Fibroblast of lung (primary cell): ENCODE results near the gene SYS1. TPM values are rescaled to one million over a fixed set of nuclear protein-coding genes. Genes with fewer than 3 reads are reported as not detected.

Experiments
- DNase-seq, 2 donors: peaks; one replicate each; pipeline versions ENCODE4 v3.0.0 to v3.0.0-alpha.2; 2010; ENCODE audit warnings: low read depth in 2 of 2
- H2AFZ ChIP-seq: 2 replicates; pipeline ENCODE4 v1.5.1; 2012; ENCODE audit warnings: low read length, control low read depth, inconsistent platforms
- H3K27ac ChIP-seq: 2 replicates; pipeline ENCODE4 v1.5.1; 2011; ENCODE audit warnings: low read length, control low read depth; ENCODE audit not compliant: insufficient read depth
- H3K27me3 ChIP-seq: 2 replicates; pipeline ENCODE4 v1.5.1; 2011; ENCODE audit warnings: mild to moderate bottlenecking, low read length; ENCODE audit not compliant: control insufficient read depth, insufficient read depth
- H3K36me3 ChIP-seq: 2 replicates; pipeline ENCODE4 v1.5.1; 2011; ENCODE audit warnings: low read length; ENCODE audit not compliant: control insufficient read depth, insufficient read depth
- H3K4me1 ChIP-seq: 2 replicates; pipeline ENCODE4 v1.5.1; 2011; ENCODE audit warnings: low read length; ENCODE audit not compliant: control insufficient read depth, insufficient read depth; ENCODE audit errors: extremely low read depth
- H3K4me2 ChIP-seq: 2 replicates; pipeline ENCODE4 v1.5.1; 2011; ENCODE audit warnings: low read length, control low read depth; ENCODE audit not compliant: insufficient read depth; ENCODE audit errors: extremely low read depth
- H3K4me3 ChIP-seq, 4 experiments: fragments of 200-600 bp in 1 of 4; sonication (generic) in 1 of 4; replicated peaks in 1 of 4; 2 replicates each; pipeline ENCODE4 v1.5.1; 2011 to 2016; ENCODE audit warnings: low read length in 4 of 4, low read depth in 3 of 4, mild to moderate bottlenecking in 3 of 4, control low read depth in 2 of 4, inconsistent platforms in 1 of 4, mixed read lengths in 1 of 4; ENCODE audit not compliant: insufficient read depth in 1 of 4; ENCODE audit errors: control extremely low read depth in 1 of 4
- H3K79me2 ChIP-seq: 2 replicates; pipeline ENCODE4 v1.5.1; 2012; ENCODE audit warnings: mild to moderate bottlenecking, low read length, inconsistent platforms; ENCODE audit not compliant: control insufficient read depth, insufficient read depth
- H3K9ac ChIP-seq: 2 replicates; pipeline ENCODE4 v1.5.1; 2011; ENCODE audit warnings: mild to moderate bottlenecking, low read length, control low read depth; ENCODE audit not compliant: insufficient read depth
- H3K9me3 ChIP-seq: 2 replicates; pipeline ENCODE4 v1.5.1; 2012; ENCODE audit warnings: low read depth, low read length; ENCODE audit not compliant: control insufficient read depth, insufficient read depth
- H4K20me1 ChIP-seq: 2 replicates; pipeline ENCODE4 v1.5.1; 2011; ENCODE audit warnings: low read length; ENCODE audit not compliant: control insufficient read depth, insufficient read depth; ENCODE audit errors: extremely low read depth
- EZH2 ChIP-seq: IDR thresholded peaks from 2 replicates; pipeline ENCODE4 v1.5.1; 2012; ENCODE audit warnings: low read length, control low read depth, mild to moderate bottlenecking; ENCODE audit errors: missing control alignments
- polyA plus RNA-seq, 2 donors: library from polyadenylated mRNA; depleted of rRNA in 1 of 2; stranded (reverse) in 1 of 2; unstranded in 1 of 2; fragments of >200 nt; gene quantifications; 2 replicates each; pipeline ENCODE4 v1.2.1, GENCODE V29; 2011 to 2012; ENCODE audit warnings: missing spikeins in 1 of 2
- total RNA-seq: library from RNA; depleted of rRNA; stranded (reverse); fragments of >200 nt; gene quantifications from 2 replicates; pipeline ENCODE4 v1.2.1, GENCODE V29; 2014
- TF ChIP-seq, protein P1 (sequence below), 2 donors: IDR thresholded peaks in 1 of 2; conservative IDR thresholded peaks in 1 of 2; 1 replicate in 1 of 2; 2 replicates in 1 of 2; pipeline ENCODE4 v1.5.1; 2011 to 2012; ENCODE audit warnings: low read length in 2 of 2, control low read depth in 1 of 2, inconsistent platforms in 1 of 2, low read depth in 1 of 2, mild to moderate bottlenecking in 1 of 2

SYS1 gene
- total and polyA plus RNA-seq, 2 donors (not counting 1 experiment from before 2014, with no cell fraction given), result 20.5 to 23.4 TPM

- Histone ChIP-seq H2AFZ (no peak overlapping the region), H3K4me2 (peak overlapping the region; percentile 81), H3K79me2 (peaks cover 76% of the 10 kb centered on the region), H4K20me1 (no peaks in the 10 kb centered on the region), H3K4me3 (peak overlapping the region in 3 of 4 experiments; percentile 0 to 12 (median 8)), H3K27me3 (no peaks in the 10 kb centered on the region), H3K27ac (peak overlapping the region; percentile 99), H3K36me3 (peaks cover 23% of the 10 kb centered on the region), H3K9ac (peak overlapping the region; percentile 51), H3K9me3 (no peaks in the 10 kb centered on the region), H3K4me1 (peaks cover 56% of the 10 kb centered on the region)
- no peak for TF ChIP-seq EZH2
- TF ChIP-seq, protein P1, sequence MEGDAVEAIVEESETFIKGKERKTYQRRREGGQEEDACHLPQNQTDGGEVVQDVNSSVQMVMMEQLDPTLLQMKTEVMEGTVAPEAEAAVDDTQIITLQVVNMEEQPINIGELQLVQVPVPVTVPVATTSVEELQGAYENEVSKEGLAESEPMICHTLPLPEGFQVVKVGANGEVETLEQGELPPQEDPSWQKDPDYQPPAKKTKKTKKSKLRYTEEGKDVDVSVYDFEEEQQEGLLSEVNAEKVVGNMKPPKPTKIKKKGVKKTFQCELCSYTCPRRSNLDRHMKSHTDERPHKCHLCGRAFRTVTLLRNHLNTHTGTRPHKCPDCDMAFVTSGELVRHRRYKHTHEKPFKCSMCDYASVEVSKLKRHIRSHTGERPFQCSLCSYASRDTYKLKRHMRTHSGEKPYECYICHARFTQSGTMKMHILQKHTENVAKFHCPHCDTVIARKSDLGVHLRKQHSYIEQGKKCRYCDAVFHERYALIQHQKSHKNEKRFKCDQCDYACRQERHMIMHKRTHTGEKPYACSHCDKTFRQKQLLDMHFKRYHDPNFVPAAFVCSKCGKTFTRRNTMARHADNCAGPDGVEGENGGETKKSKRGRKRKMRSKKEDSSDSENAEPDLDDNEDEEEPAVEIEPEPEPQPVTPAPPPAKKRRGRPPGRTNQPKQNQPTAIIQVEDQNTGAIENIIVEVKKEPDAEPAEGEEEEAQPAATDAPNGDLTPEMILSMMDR (conservative IDR thresholded peaks at IDR 0.05 in 1 of 2, IDR thresholded peaks at IDR 0.05 in 1 of 2; ENCODE audit: low read depth in 1 of 2, low read length in 2 of 2), result no peak
- peak; percentile 81 to 98 for DNase-seq
Measured at GRCh38 chr20:45337367-45338120, 25.4 kb upstream of the SYS1 start.

- H3K4me3 ChIP-seq, result peak overlapping the region in 1 of 4 experiments; percentile 1
Measured at GRCh38 chr20:45338121-45339030, 24.6 kb upstream of the SYS1 start.

More at GRCh38 chr20:45338121-45339030, 24.6 kb upstream of the SYS1 start:
- peaks cover 64% of the 10 kb centered on the region for H3K4me1 ChIP-seq
- H4K20me1 ChIP-seq, result no peaks in the 10 kb centered on the region
- H3K4me2 ChIP-seq, result peak overlapping the region; percentile 81
- no peaks in the 10 kb centered on the region for H3K27me3 ChIP-seq
- H2AFZ ChIP-seq, result no peak overlapping the region
- peaks cover 79% of the 10 kb centered on the region for H3K79me2 ChIP-seq
- peaks cover 20% of the 10 kb centered on the region for H3K36me3 ChIP-seq
- peak overlapping the region; percentile 99 for H3K27ac ChIP-seq
- H3K9me3 ChIP-seq, result no peaks in the 10 kb centered on the region
- H3K9ac ChIP-seq, result peak overlapping the region; percentile 32
- peak; percentile 13 to 47 for DNase-seq
- TF ChIP-seq, protein P1 (conservative IDR thresholded peaks at IDR 0.05 in 1 of 2, IDR thresholded peaks at IDR 0.05 in 1 of 2; ENCODE audit: low read depth in 1 of 2, low read length in 2 of 2), result no peak
- no peak for TF ChIP-seq EZH2
